Gastrocnemius medialis (tissue), 4 donors: Measurements from ENCODE around the gene KCNH6.

Source experiments
- POLR2A ChIP-seq, 2 donors: fragments of 450-650 bp; IDR thresholded peaks; one replicate each; pipeline ENCODE4 v1.6.1; 2017; ENCODE audit warnings: antibody characterized with exemption in 2 of 2, mild to moderate bottlenecking in 2 of 2, moderate library complexity in 2 of 2
- TF ChIP-seq, protein P1 (sequence below), 5 experiments: fragments of 450-650 bp in 3 of 5; fragments of 200-600 bp in 2 of 5; sonication (generic) in 2 of 5; IDR thresholded peaks in 4 of 5; conservative IDR thresholded peaks in 1 of 5; 1 replicate in 4 of 5; 2 replicates in 1 of 5; pipeline ENCODE4 v1.5.1; 2016 to 2019; ENCODE audit warnings: antibody characterized with exemption in 5 of 5, mild to moderate bottlenecking in 3 of 5, moderate library complexity in 3 of 5

- TF ChIP-seq POLR2A (IDR thresholded peaks at IDR 0.05) = no peak
- TF ChIP-seq, protein P1, sequence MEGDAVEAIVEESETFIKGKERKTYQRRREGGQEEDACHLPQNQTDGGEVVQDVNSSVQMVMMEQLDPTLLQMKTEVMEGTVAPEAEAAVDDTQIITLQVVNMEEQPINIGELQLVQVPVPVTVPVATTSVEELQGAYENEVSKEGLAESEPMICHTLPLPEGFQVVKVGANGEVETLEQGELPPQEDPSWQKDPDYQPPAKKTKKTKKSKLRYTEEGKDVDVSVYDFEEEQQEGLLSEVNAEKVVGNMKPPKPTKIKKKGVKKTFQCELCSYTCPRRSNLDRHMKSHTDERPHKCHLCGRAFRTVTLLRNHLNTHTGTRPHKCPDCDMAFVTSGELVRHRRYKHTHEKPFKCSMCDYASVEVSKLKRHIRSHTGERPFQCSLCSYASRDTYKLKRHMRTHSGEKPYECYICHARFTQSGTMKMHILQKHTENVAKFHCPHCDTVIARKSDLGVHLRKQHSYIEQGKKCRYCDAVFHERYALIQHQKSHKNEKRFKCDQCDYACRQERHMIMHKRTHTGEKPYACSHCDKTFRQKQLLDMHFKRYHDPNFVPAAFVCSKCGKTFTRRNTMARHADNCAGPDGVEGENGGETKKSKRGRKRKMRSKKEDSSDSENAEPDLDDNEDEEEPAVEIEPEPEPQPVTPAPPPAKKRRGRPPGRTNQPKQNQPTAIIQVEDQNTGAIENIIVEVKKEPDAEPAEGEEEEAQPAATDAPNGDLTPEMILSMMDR (IDR thresholded peaks at IDR 0.05 in 4 of 5, conservative IDR thresholded peaks at IDR 0.05 in 1 of 5) = no peak
These were observed 48.3 kb upstream of the KCNH6 start for GRCh38 chr17:63474586-63475460.
